ENCODE results near the gene KLK10. TPM values are rescaled to one million over a fixed set of nuclear protein-coding genes. Genes with fewer than 3 reads are reported as not detected.
"Not testable (repeated sequence)": the region's sequence is repeated elsewhere in the genome, so short reads cannot be mapped to it uniquely, and the experiment has no call there.

The KLK10 gene
- total and polyA plus RNA-seq, 10 donors, result 0.06 to 0.13 (median 0.09) TPM; not detected in 7

DNA sequence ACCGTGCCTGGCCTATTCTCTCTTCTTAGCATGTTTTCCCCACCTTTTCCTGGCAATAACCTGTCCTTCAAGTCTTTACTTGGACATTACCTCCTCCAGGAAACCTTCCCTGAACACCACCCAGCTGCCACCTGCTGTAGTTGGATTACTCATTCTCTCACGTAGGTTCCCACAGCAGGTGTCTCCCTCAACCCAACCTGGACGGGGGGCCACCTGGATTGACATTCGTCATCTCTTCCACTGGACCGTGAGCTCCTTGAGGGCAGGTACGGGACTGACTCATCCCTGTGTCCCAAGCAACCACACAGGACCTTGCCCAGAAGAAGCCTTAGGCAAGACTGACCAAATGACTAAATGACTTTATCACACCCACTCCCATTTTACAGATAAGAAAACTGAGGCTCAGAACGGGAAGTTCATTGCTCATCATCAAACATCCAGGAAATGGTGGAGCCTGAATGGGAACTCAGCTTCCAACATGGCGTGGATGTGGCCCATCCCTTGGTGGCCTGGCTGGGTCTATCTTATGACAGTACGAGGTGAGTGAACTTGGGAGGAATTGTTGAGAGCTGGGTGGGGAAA is 46.6 kb downstream of the KLK10 start:
- WGBS, 5 donors, result 69 to 87% (median 80%) methylated on average over 9 of the region's 9 CpGs
- Histone ChIP-seq H3K9me3 (no peaks in the 10 kb centered on the region), H3K4me1 (peaks cover 0 to 3% (median 0%) of the 10 kb centered on the region in 6 donors), H3K4me3 (no peak overlapping the region), H3K36me3 (no peaks in the 10 kb centered on the region), H3K27me3 (replicated peaks in 1 of 7) (peaks cover 0 to 69% (median 0%) of the 10 kb centered on the region in 7 donors), H3K27ac (no peak overlapping the region)
- intact Hi-C loops (cut with DNase I; ENCODE audit: low total_unique reads), result no loop called here
- TF ChIP-seq, protein P1, sequence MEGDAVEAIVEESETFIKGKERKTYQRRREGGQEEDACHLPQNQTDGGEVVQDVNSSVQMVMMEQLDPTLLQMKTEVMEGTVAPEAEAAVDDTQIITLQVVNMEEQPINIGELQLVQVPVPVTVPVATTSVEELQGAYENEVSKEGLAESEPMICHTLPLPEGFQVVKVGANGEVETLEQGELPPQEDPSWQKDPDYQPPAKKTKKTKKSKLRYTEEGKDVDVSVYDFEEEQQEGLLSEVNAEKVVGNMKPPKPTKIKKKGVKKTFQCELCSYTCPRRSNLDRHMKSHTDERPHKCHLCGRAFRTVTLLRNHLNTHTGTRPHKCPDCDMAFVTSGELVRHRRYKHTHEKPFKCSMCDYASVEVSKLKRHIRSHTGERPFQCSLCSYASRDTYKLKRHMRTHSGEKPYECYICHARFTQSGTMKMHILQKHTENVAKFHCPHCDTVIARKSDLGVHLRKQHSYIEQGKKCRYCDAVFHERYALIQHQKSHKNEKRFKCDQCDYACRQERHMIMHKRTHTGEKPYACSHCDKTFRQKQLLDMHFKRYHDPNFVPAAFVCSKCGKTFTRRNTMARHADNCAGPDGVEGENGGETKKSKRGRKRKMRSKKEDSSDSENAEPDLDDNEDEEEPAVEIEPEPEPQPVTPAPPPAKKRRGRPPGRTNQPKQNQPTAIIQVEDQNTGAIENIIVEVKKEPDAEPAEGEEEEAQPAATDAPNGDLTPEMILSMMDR (IDR thresholded peaks at IDR 0.05 in 8 of 11, conservative IDR thresholded peaks at IDR 0.05 in 3 of 11), result no peak
- TF ChIP-seq POLR2A (IDR thresholded peaks at IDR 0.05) (no peak), POLR2AphosphoS5 (IDR thresholded peaks at IDR 0.05) (no peak)
- DNase-seq, result no peak

GRCh38 chr19:50969810-50970209 is 49.7 kb downstream of the KLK10 start:
- H3K4me1 ChIP-seq; H3K36me3 ChIP-seq; intact Hi-C loops (cut with DNase I; ENCODE audit: low total_unique reads); H3K9me3 ChIP-seq; H3K27ac ChIP-seq; H3K4me3 ChIP-seq; DNase-seq: not testable (repeated sequence)
- peaks cover 0 to 81% (median 0%) of the 10 kb centered on the region in 7 donors for H3K27me3 ChIP-seq (replicated peaks in 1 of 7)
- 71 to 83% (median 74%) methylated on average over 3 of the region's 3 CpGs for WGBS, 5 donors

DNA sequence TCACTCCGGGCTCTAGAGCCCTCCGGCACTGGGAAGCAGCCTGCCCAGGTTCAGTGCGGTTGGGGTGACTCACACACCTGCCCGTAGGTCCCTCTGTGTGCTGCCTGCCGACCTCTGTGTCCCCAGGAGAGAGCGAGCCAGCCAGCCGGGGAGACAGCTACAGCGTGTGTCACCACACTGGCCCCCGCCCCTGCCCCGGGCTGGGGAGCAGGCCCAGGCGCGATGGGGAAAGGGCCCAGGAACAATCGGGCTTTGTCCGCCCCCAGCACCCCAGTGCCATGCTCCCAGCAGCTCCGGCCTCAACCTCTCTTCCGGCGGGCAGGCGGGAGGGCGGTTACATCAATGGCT is 50.1 kb downstream of the KLK10 start, which contains the start of gene KLK6:
Gene KLK6, minus strand, starts transcription at position 179 of the 348 bp plus-strand sequence. CDS start 1,487 bp downstream, outside the sequence.
- Histone ChIP-seq H3K4me3 (peak within 1 kb of the TSS in 1 of 8 donors; percentile 19), H3K9me3 (no peaks in the 10 kb centered on the region), H3K27me3 (replicated peaks in 1 of 7) (peaks cover 0 to 85% (median 0%) of the 10 kb centered on the region in 7 donors), H3K27ac (peak within 1 kb of the TSS in 2 of 8 donors; percentile 5 to 30), H3K36me3 (no peaks in the 10 kb centered on the region), H3K4me1 (peaks cover 0 to 3% (median 0%) of the 10 kb centered on the region in 6 donors)
- TF ChIP-seq POLR2A (IDR thresholded peaks at IDR 0.05) (no peak), POLR2AphosphoS5 (IDR thresholded peaks at IDR 0.05) (no peak)
- TF ChIP-seq, protein P1 (IDR thresholded peaks at IDR 0.05 in 8 of 11, conservative IDR thresholded peaks at IDR 0.05 in 3 of 11), result no peak
- intact Hi-C loops (cut with DNase I; ENCODE audit: low total_unique reads), result no loop called here
- 73 to 85% (median 77%) methylated on average over 16 to 19 of the region's 19 CpGs for WGBS, 5 donors
- no peak for DNase-seq

- H3K4me3 ChIP-seq, result no peak overlapping the region
- no peaks in the 10 kb centered on the region for H3K36me3 ChIP-seq
- TF ChIP-seq POLR2A (IDR thresholded peaks at IDR 0.05) (no peak), POLR2AphosphoS5 (IDR thresholded peaks at IDR 0.05) (peak in 2 of 3 donors; percentile 28 to 48)
- TF ChIP-seq, protein P1 (IDR thresholded peaks at IDR 0.05 in 8 of 11, conservative IDR thresholded peaks at IDR 0.05 in 3 of 11), result no peak
- intact Hi-C loops (cut with DNase I; ENCODE audit: low total_unique reads), result no loop called here
- peak overlapping the region in 2 of 8 donors; percentile 5 to 30 for H3K27ac ChIP-seq
- no peaks in the 10 kb centered on the region for H3K9me3 ChIP-seq
- H3K4me1 ChIP-seq, result peaks cover 0 to 3% (median 0%) of the 10 kb centered on the region in 6 donors
- peaks cover 0 to 84% (median 0%) of the 10 kb centered on the region in 7 donors for H3K27me3 ChIP-seq (replicated peaks in 1 of 7)
- DNase-seq, result no peak
- WGBS, 5 donors, result 42 to 47% (median 44%) methylated on average over 7 of the region's 7 CpGs
Measured at GRCh38 chr19:50968716-50969412, 50.6 kb downstream of the KLK10 start.

Data from spleen (tissue), 11 donors.